Colonic mucosa (tissue), 4 donors: ENCODE results near the gene RAPSN. TPM values are rescaled to one million over a fixed set of nuclear protein-coding genes. Genes with fewer than 3 reads are reported as not detected.

Experiments used
- DNase-seq: peaks from one replicate; pipeline ENCODE4 v3.0.0-alpha.2; 2020
- H3K27ac ChIP-seq: fragments of 200-600 bp; one replicate; pipeline ENCODE4 v1.8.0; 2021
- H3K27me3 ChIP-seq: fragments of 200-600 bp; one replicate; pipeline ENCODE4 v1.8.0; 2021
- H3K36me3 ChIP-seq: fragments of 200-600 bp; one replicate; pipeline ENCODE4 v1.8.0; 2021
- H3K4me1 ChIP-seq: fragments of 200-600 bp; one replicate; pipeline ENCODE4 v1.8.0; 2021; ENCODE audit warnings: mild to moderate bottlenecking
- H3K4me3 ChIP-seq: fragments of 200-600 bp; one replicate; pipeline ENCODE4 v1.8.0; 2021
- H3K9ac ChIP-seq, 2 donors: one replicate each; pipeline ENCODE4 v1.7.0; 2013; ENCODE audit warnings: control low read depth in 2 of 2, low read depth in 2 of 2, low read length in 2 of 2
- H3K9me3 ChIP-seq: fragments of 200-600 bp; one replicate; pipeline ENCODE4 v1.8.0; 2021
- intact Hi-C: fragments of 100-400 bp; cut with DNase I; formaldehyde crosslinking; loops from one replicate; pipeline ENCODE4 v1.14.1; 2022
- total RNA-seq, 2 donors: library from RNA; stranded (reverse); fragmentation: NEBNext Ultra II Directional in 1 of 2; extraction: Animal tissue kit (Norgen Biotek cat#: 25700) in 1 of 2; gene quantifications; one replicate each; pipeline ENCODE4 v1.2.1, GENCODE V29; 2021
- TF ChIP-seq, protein P1 (sequence below): fragments of 200-600 bp; IDR thresholded peaks from one replicate; pipeline ENCODE4 v1.8.0; 2022; ENCODE audit warnings: antibody characterized with exemption, mild to moderate bottlenecking
- donor health status: healthy.
- donor health status: DM: no; HTN: no; CAD: no.
- donor health status: DM: no; HTN: no; CAD: no.

RAPSN gene
- total RNA-seq, 2 donors from 2014 or later, result not detected

DNA sequence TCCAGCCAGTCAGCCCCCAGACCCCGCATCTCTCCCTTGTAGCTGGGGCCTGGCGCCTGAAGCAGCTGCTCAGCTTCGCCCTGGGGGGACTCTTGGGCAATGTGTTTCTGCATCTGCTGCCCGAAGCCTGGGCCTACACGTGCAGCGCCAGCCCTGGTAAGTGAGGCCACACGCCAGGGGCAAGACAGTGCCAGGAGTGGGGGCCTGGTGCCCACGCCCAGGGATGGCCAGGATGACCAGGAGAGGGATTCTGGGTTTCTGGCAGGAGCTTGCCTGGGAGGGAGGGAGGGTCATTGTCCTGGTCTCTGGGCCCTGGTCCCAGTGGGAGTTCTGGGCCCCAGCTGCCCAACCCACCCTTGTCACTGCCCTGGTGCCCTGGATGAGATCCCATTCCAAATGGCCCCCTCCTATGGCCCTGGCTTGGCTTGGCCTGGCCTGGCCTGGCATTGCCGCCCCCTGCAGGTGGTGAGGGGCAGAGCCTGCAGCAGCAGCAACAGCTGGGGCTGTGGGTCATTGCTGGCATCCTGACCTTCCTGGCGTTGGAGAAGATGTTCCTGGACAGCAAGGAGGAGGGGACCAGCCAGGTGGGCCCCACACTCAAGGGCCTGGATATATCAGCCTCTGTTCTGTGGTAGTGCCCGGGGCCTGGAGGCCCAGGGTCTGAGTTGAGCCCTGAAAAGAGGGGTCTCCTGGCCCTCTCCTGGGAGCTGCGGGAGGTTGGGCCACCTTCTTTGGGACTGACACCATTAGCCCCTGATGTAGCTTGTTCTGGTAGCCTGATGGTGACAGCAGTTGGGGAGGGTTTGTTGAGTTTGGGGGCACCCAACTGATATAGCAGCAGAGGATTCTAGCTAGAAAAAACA lies 36.8 kb downstream of the RAPSN start:
- TF ChIP-seq, protein P1, sequence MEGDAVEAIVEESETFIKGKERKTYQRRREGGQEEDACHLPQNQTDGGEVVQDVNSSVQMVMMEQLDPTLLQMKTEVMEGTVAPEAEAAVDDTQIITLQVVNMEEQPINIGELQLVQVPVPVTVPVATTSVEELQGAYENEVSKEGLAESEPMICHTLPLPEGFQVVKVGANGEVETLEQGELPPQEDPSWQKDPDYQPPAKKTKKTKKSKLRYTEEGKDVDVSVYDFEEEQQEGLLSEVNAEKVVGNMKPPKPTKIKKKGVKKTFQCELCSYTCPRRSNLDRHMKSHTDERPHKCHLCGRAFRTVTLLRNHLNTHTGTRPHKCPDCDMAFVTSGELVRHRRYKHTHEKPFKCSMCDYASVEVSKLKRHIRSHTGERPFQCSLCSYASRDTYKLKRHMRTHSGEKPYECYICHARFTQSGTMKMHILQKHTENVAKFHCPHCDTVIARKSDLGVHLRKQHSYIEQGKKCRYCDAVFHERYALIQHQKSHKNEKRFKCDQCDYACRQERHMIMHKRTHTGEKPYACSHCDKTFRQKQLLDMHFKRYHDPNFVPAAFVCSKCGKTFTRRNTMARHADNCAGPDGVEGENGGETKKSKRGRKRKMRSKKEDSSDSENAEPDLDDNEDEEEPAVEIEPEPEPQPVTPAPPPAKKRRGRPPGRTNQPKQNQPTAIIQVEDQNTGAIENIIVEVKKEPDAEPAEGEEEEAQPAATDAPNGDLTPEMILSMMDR, result peak; percentile 76
- Histone ChIP-seq H3K36me3 (no peaks in the 10 kb centered on the region), H3K4me1 (no peaks in the 10 kb centered on the region), H3K27me3 (no peaks in the 10 kb centered on the region), H3K9me3 (no peaks in the 10 kb centered on the region), H3K27ac (no peak overlapping the region), H3K9ac (peak overlapping the region in 1 of 2 donors; percentile 29), H3K4me3 (no peak overlapping the region)
- intact Hi-C loops, result no loop called here
- DNase-seq, result peak; percentile 52

GRCh38 chr11:47410370-47411264 lies 38.3 kb downstream of the RAPSN start:
- H3K27me3 ChIP-seq, result no peaks in the 10 kb centered on the region
- no peak overlapping the region for H3K4me3 ChIP-seq
- H3K27ac ChIP-seq, result no peak overlapping the region
- no peak overlapping the region for H3K9ac ChIP-seq
- TF ChIP-seq, protein P1, result no peak
- intact Hi-C loops, result no loop called here
- H3K36me3 ChIP-seq, result no peaks in the 10 kb centered on the region
- no peaks in the 10 kb centered on the region for H3K4me1 ChIP-seq
- H3K9me3 ChIP-seq, result no peaks in the 10 kb centered on the region
- DNase-seq, result no peak

GRCh38 chr11:47409440-47410369 lies 39.2 kb downstream of the RAPSN start:
- peak overlapping the region; percentile 83 to 92 for H3K9ac ChIP-seq
- H3K27ac ChIP-seq, result peak overlapping the region; percentile 84
- no peaks in the 10 kb centered on the region for H3K4me1 ChIP-seq
- TF ChIP-seq, protein P1, result no peak
- peak overlapping the region; percentile 60 for H3K4me3 ChIP-seq
- no peak for DNase-seq
- no peaks in the 10 kb centered on the region for H3K36me3 ChIP-seq
- intact Hi-C loops, result no loop called here
- H3K27me3 ChIP-seq, result no peaks in the 10 kb centered on the region
- H3K9me3 ChIP-seq, result no peaks in the 10 kb centered on the region

- intact Hi-C loops, result no loop called here
- DNase-seq, result peak; percentile 43
- no peaks in the 10 kb centered on the region for H3K9me3 ChIP-seq
- peak overlapping the region; percentile 84 for H3K27ac ChIP-seq
- H3K4me1 ChIP-seq, result no peaks in the 10 kb centered on the region
- TF ChIP-seq, protein P1, result no peak
- no peaks in the 10 kb centered on the region for H3K27me3 ChIP-seq
- H3K4me3 ChIP-seq, result peak overlapping the region; percentile 60
- no peaks in the 10 kb centered on the region for H3K36me3 ChIP-seq
- peak overlapping the region; percentile 83 to 92 for H3K9ac ChIP-seq
Observed at GRCh38 chr11:47408598-47409439, 40.1 kb downstream of the RAPSN start.
